Caco-2 (cell line): ENCODE results near the gene MASP1. TPM values are rescaled to one million over a fixed set of nuclear protein-coding genes. Genes with fewer than 3 reads are reported as not detected.

Source experiments
- BruUV-seq: library from RNA; stranded (reverse); fragments of 400-500 nt; replicated peaks from 2 replicates; lab custom pipeline; 2021; lab: Mats Ljungman, UMichigan
- CTCF ChIA-PET: fragments of 300-600 bp; sonication (Branson Sonifier 250); formaldehyde crosslinking; loops from one replicate; lab custom pipeline; 2022; ENCODE audit warnings: antibody characterized with exemption; lab: Charles Lee
- POLR2A ChIA-PET: fragments of 300-600 bp; sonication (Branson Sonifier 250); formaldehyde crosslinking; loops from one replicate; lab custom pipeline; 2022; ENCODE audit warnings: antibody characterized with exemption; lab: Charles Lee
- DNase-seq, 2 experiments: peaks; one replicate each; pipeline versions ENCODE4 v3.0.0 to v3.0.0-alpha.2; 2020 to 2022
- H3K27me3 ChIP-seq: replicated peaks from 2 replicates; pipeline ENCODE4 v1.6.0; 2011; ENCODE audit warnings: low read length; ENCODE audit not compliant: control insufficient read depth, insufficient read depth
- H3K36me3 ChIP-seq: 2 replicates; pipeline ENCODE4 v1.5.1; 2011; ENCODE audit warnings: low read length; ENCODE audit not compliant: control insufficient read depth, insufficient read depth
- H3K4me1 ChIP-seq: fragments of 250-450 bp; sonication (Bioruptor Pico); 2 replicates; pipeline ENCODE4 v1.5.1; 2020; ENCODE audit warnings: mild to moderate bottlenecking
- H3K4me3 ChIP-seq: 2 replicates; pipeline ENCODE4 v1.5.1; 2011; ENCODE audit warnings: low read depth, mild to moderate bottlenecking, control low read depth, low read length
- H3K9me3 ChIP-seq: fragments of 250-450 bp; sonication (Bioruptor Pico); 2 replicates; pipeline ENCODE4 v1.5.1; 2020; ENCODE audit warnings: mild to moderate bottlenecking, moderate library complexity
- H3K27ac Mint-ChIP-seq: one replicate; pipeline ENCODE4 v1.8.0; 2022; ENCODE audit warnings: mixed read lengths; ENCODE audit not compliant: unreplicated experiment
- H3K27me3 Mint-ChIP-seq: one replicate; pipeline ENCODE4 v1.8.0; 2022; ENCODE audit warnings: mixed read lengths; ENCODE audit not compliant: insufficient read depth, unreplicated experiment
- H3K36me3 Mint-ChIP-seq: one replicate; pipeline ENCODE4 v1.8.0; 2022; ENCODE audit warnings: mild to moderate bottlenecking, mixed read lengths; ENCODE audit not compliant: insufficient read depth, unreplicated experiment
- H3K4me1 Mint-ChIP-seq: one replicate; pipeline ENCODE4 v1.8.0; 2022; ENCODE audit warnings: low read depth, mixed read lengths; ENCODE audit not compliant: unreplicated experiment
- H3K4me3 Mint-ChIP-seq: one replicate; pipeline ENCODE4 v1.8.0; 2022; ENCODE audit warnings: mild to moderate bottlenecking, moderate library complexity, mixed read lengths; ENCODE audit not compliant: unreplicated experiment
- H3K9me3 Mint-ChIP-seq: one replicate; pipeline ENCODE4 v1.8.0; 2022; ENCODE audit warnings: mixed read lengths; ENCODE audit not compliant: unreplicated experiment
- CTCF ChIP-seq, 2 experiments: fragments of 200-600 bp in 1 of 2; IDR thresholded peaks; 1 replicate in 1 of 2; 2 replicates in 1 of 2; pipeline versions ENCODE4 v1.5.1 to v1.8.0; 2011 to 2022; ENCODE audit warnings: antibody characterized with exemption in 1 of 2, control low read depth in 1 of 2, inconsistent platforms in 1 of 2, low read depth in 1 of 2, low read length in 1 of 2, mild to moderate bottlenecking in 1 of 2, moderate library complexity in 1 of 2; ENCODE audit not compliant: insufficient read depth in 1 of 2, severe bottlenecking in 1 of 2, unreplicated experiment in 1 of 2
- intact Hi-C: fragments of 100-400 bp; cut with micrococcal nuclease; formaldehyde crosslinking; loops from one replicate; pipeline ENCODE4 v1.10.0; 2022; ENCODE audit not compliant: unreplicated experiment
- total RNA-seq: library from RNA; stranded (reverse); gene quantifications from 2 replicates; pipeline ENCODE4 v1.2.3, GENCODE V29; 2022

Gene MASP1
- total RNA-seq, 1 experiment from 2014 or later = not detected

- Mint-ChIP-seq H3K4me1 (peaks cover 13% of the 10 kb centered on the region), H3K36me3 (no peaks in the 10 kb centered on the region), H3K9me3 (no peaks in the 10 kb centered on the region), H3K27me3 (no peaks in the 10 kb centered on the region), H3K4me3 (no peak overlapping the region), H3K27ac (no peak overlapping the region)
- CTCF ChIA-PET = interaction anchor here (1.4 to 1.6 kb wide), 2 partner anchors 22 to 493 kb away, joined by 4 to 6 read pairs; no protein-coding TSS in a partner anchor
- intact Hi-C loops = no loop called here
- POLR2A ChIA-PET = no interaction called here
- no TSS peak for BruUV-seq
- Histone ChIP-seq H3K36me3 (no peaks in the 10 kb centered on the region), H3K27me3 (no peaks in the 10 kb centered on the region), H3K9me3 (no peaks in the 10 kb centered on the region), H3K4me1 (peaks cover 26% of the 10 kb centered on the region), H3K4me3 (no peak overlapping the region)
- DNase-seq = peak; percentile 9 to 55
- no peak for TF ChIP-seq CTCF (IDR thresholded peaks at IDR 0.05; ENCODE audit: insufficient read depth in 1 of 2, low read depth in 1 of 2, low read length in 1 of 2, severe bottlenecking in 1 of 2, unreplicated experiment in 1 of 2)
Measured at GRCh38 chr3:187186801-187187421, 104.6 kb downstream of the MASP1 start.

GRCh38 chr3:187186375-187186774 is 105.2 kb downstream of the MASP1 start:
- Mint-ChIP-seq H3K4me3 (no peak overlapping the region), H3K27ac (no peak overlapping the region), H3K36me3 (no peaks in the 10 kb centered on the region), H3K9me3 (no peaks in the 10 kb centered on the region), H3K4me1 (peaks cover 13% of the 10 kb centered on the region), H3K27me3 (no peaks in the 10 kb centered on the region)
- peaks cover 27% of the 10 kb centered on the region for H3K4me1 ChIP-seq
- no peaks in the 10 kb centered on the region for H3K36me3 ChIP-seq
- H3K27me3 ChIP-seq = no peaks in the 10 kb centered on the region
- TF ChIP-seq CTCF (IDR thresholded peaks at IDR 0.05; ENCODE audit: insufficient read depth in 1 of 2, low read depth in 1 of 2, low read length in 1 of 2, severe bottlenecking in 1 of 2, unreplicated experiment in 1 of 2) = no peak
- CTCF ChIA-PET = interaction anchor here (1.4 to 1.6 kb wide), 2 partner anchors 21 to 493 kb away, joined by 4 to 6 read pairs; no protein-coding TSS in a partner anchor
- no peak for DNase-seq
- no peaks in the 10 kb centered on the region for H3K9me3 ChIP-seq
- BruUV-seq = no TSS peak
- intact Hi-C loops = no loop called here
- H3K4me3 ChIP-seq = no peak overlapping the region
- POLR2A ChIA-PET = no interaction called here

- ChIA-PET CTCF (interaction anchor here (1.4 kb wide), 1 partner anchor 494 kb away, joined by 4 read pairs; no protein-coding TSS in a partner anchor), POLR2A (no interaction called here)
- peaks cover 13% of the 10 kb centered on the region for H3K4me1 Mint-ChIP-seq
- no peak for DNase-seq
- Histone ChIP-seq H3K9me3 (no peaks in the 10 kb centered on the region), H3K4me3 (no peak overlapping the region), H3K36me3 (no peaks in the 10 kb centered on the region), H3K27me3 (no peaks in the 10 kb centered on the region), H3K4me1 (peaks cover 27% of the 10 kb centered on the region)
- no peak for TF ChIP-seq CTCF (IDR thresholded peaks at IDR 0.05; ENCODE audit: insufficient read depth in 1 of 2, low read depth in 1 of 2, low read length in 1 of 2, severe bottlenecking in 1 of 2, unreplicated experiment in 1 of 2)
- no peak overlapping the region for H3K4me3 Mint-ChIP-seq
- intact Hi-C loops = no loop called here
- H3K36me3 Mint-ChIP-seq = no peaks in the 10 kb centered on the region
- no TSS peak for BruUV-seq
- no peak overlapping the region for H3K27ac Mint-ChIP-seq
- no peaks in the 10 kb centered on the region for H3K9me3 Mint-ChIP-seq
- no peaks in the 10 kb centered on the region for H3K27me3 Mint-ChIP-seq
Measured at GRCh38 chr3:187185759-187186158, 105.8 kb downstream of the MASP1 start.

Other genes with a start within 250 kb of the MASP1 start
- gene RPL39L, start 152.2 kb downstream of the MASP1 start, total RNA-seq = 1.8 and 2.5 TPM in 2 replicates
- not detected in 2 replicates for gene RTP1, start 94.3 kb downstream of the MASP1 start, total RNA-seq
- not detected in 2 replicates for gene RTP4, start 76.6 kb upstream of the MASP1 start, total RNA-seq